Activated CD4-positive, alpha-beta memory T cell treated with anti-CD3 and anti-CD28 coated beads for 36 hours (primary cell): ENCODE measurements around the gene CNTLN. TPM values are rescaled to one million over a fixed set of nuclear protein-coding genes. Genes with fewer than 3 reads are reported as not detected.
A peak's percentile ranks its signal among the peaks of the same experiment; 100 is the strongest.
"Not testable (repeated sequence)": the region's sequence is repeated elsewhere in the genome, so short reads cannot be mapped to it uniquely, and the experiment has no call there.

Experiments used
- CTCF ChIA-PET: fragments of 350-600 bp; sonication (Branson Sonifier 250); formaldehyde crosslinking; loops from one replicate; lab custom pipeline; 2021; ENCODE audit warnings: antibody characterized with exemption, inconsistent platforms; lab: Charles Lee
- POLR2A ChIA-PET: fragments of 350-600 bp; sonication (Branson Sonifier 250); formaldehyde crosslinking; loops from one replicate; lab custom pipeline; 2021; ENCODE audit warnings: antibody characterized with exemption; lab: Charles Lee
- DNase-seq: peaks from one replicate; pipeline ENCODE4 v3.0.0-alpha.2; 2020
- H3K27ac Mint-ChIP-seq: one replicate; pipeline ENCODE4 v1.8.0; 2021; ENCODE audit warnings: mixed read lengths
- H3K27me3 Mint-ChIP-seq: one replicate; pipeline ENCODE4 v1.8.0; 2021; ENCODE audit warnings: mixed read lengths
- H3K36me3 Mint-ChIP-seq: one replicate; pipeline ENCODE4 v1.8.0; 2021; ENCODE audit warnings: mixed read lengths
- H3K4me1 Mint-ChIP-seq: one replicate; pipeline ENCODE4 v1.8.0; 2021; ENCODE audit warnings: low read depth, mixed read lengths
- H3K4me3 Mint-ChIP-seq: one replicate; pipeline ENCODE4 v1.8.0; 2021; ENCODE audit warnings: mild to moderate bottlenecking, mixed read lengths
- H3K9me3 Mint-ChIP-seq: one replicate; pipeline ENCODE4 v1.8.0; 2021; ENCODE audit warnings: mixed read lengths
- intact Hi-C: fragments of 100-400 bp; cut with micrococcal nuclease; formaldehyde crosslinking; loops from one replicate; pipeline ENCODE4 v1.15.1; 2023
- total RNA-seq, 2 experiments: library from RNA; stranded (reverse); gene quantifications; one replicate each; pipeline ENCODE4 v1.2.3, GENCODE V29; 2021

Gene CNTLN
- total RNA-seq, 2 experiments from 2014 or later: 0.27 to 0.36 TPM

- intact Hi-C loops: no loop called here
- Mint-ChIP-seq H3K4me3 (no peak overlapping the region), H3K4me1 (no peaks in the 10 kb centered on the region), H3K9me3 (peaks cover 12% of the 10 kb centered on the region), H3K36me3 (no peaks in the 10 kb centered on the region), H3K27me3 (no peaks in the 10 kb centered on the region), H3K27ac (no peak overlapping the region)
- DNase-seq: no peak
- CTCF ChIA-PET: no interaction called here
- POLR2A ChIA-PET: no interaction called here
Observed at GRCh38 chr9:17436854-17437253, 302.0 kb downstream of the CNTLN start.

GRCh38 chr9:17437813-17438212 is 303.0 kb downstream of the CNTLN start:
- H3K36me3 Mint-ChIP-seq: no peaks in the 10 kb centered on the region
- CTCF ChIA-PET: no interaction called here
- intact Hi-C loops: no loop called here

GRCh38 chr9:17445126-17445525 is 310.3 kb downstream of the CNTLN start:
- H3K27me3 Mint-ChIP-seq, H3K27ac Mint-ChIP-seq, H3K4me1 Mint-ChIP-seq, CTCF ChIA-PET, H3K36me3 Mint-ChIP-seq, intact Hi-C loops, H3K4me3 Mint-ChIP-seq, POLR2A ChIA-PET, DNase-seq: not testable (repeated sequence)
- peaks cover 20% of the 10 kb centered on the region for H3K9me3 Mint-ChIP-seq

More at GRCh38 chr9:17437813-17438212, 303.0 kb downstream of the CNTLN start:
- POLR2A ChIA-PET: no interaction called here
- Mint-ChIP-seq H3K27ac (no peak overlapping the region), H3K4me3 (no peak overlapping the region), H3K9me3 (peaks cover 14% of the 10 kb centered on the region), H3K4me1 (no peaks in the 10 kb centered on the region), H3K27me3 (no peaks in the 10 kb centered on the region)
- no peak for DNase-seq

GRCh38 chr9:17453751-17454150 is 318.9 kb downstream of the CNTLN start:
- no peak for DNase-seq
- no peak overlapping the region for H3K27ac Mint-ChIP-seq
- intact Hi-C loops: no loop called here
- no peaks in the 10 kb centered on the region for H3K4me1 Mint-ChIP-seq
- H3K4me3 Mint-ChIP-seq: no peak overlapping the region
- ChIA-PET POLR2A (no interaction called here), CTCF (no interaction called here)
- H3K9me3 Mint-ChIP-seq: peaks cover 4% of the 10 kb centered on the region
- no peaks in the 10 kb centered on the region for H3K36me3 Mint-ChIP-seq
- no peaks in the 10 kb centered on the region for H3K27me3 Mint-ChIP-seq

GRCh38 chr9:17462869-17463464 is 328.1 kb downstream of the CNTLN start:
- ChIA-PET CTCF (interaction anchor here (0.7 to 1.5 kb wide), 7 partner anchors 8 to 1562 kb away, joined by 3 to 16 read pairs (median 3); no protein-coding TSS in a partner anchor), POLR2A (no interaction called here)
- Mint-ChIP-seq H3K27me3 (no peaks in the 10 kb centered on the region), H3K9me3 (no peaks in the 10 kb centered on the region), H3K4me3 (no peak overlapping the region), H3K4me1 (no peaks in the 10 kb centered on the region), H3K36me3 (no peaks in the 10 kb centered on the region), H3K27ac (no peak overlapping the region)
- intact Hi-C loops: loop anchor here (1.0 to 5.0 kb wide), 3 partner anchors 347 to 1271 kb away; no protein-coding TSS in a partner anchor
- peak; percentile 9 for DNase-seq

- no peak overlapping the region for H3K4me3 Mint-ChIP-seq
- intact Hi-C loops: no loop called here
- no peaks in the 10 kb centered on the region for H3K36me3 Mint-ChIP-seq
- ChIA-PET CTCF (interaction anchor here (0.6 to 1.0 kb wide), 3 partner anchors 7 to 407 kb away, joined by 3 read pairs; no protein-coding TSS in a partner anchor), POLR2A (no interaction called here)
- no peaks in the 10 kb centered on the region for H3K27me3 Mint-ChIP-seq
- DNase-seq: no peak
- H3K27ac Mint-ChIP-seq: no peak overlapping the region
- H3K9me3 Mint-ChIP-seq: no peaks in the 10 kb centered on the region
- no peaks in the 10 kb centered on the region for H3K4me1 Mint-ChIP-seq
Observed at GRCh38 chr9:17470036-17470813, 335.4 kb downstream of the CNTLN start.

GRCh38 chr9:17472126-17472525 is 337.3 kb downstream of the CNTLN start:
- POLR2A ChIA-PET: no interaction called here
- Mint-ChIP-seq H3K27ac (no peak overlapping the region), H3K9me3 (no peaks in the 10 kb centered on the region), H3K27me3 (no peaks in the 10 kb centered on the region), H3K4me3 (no peak overlapping the region), H3K4me1 (no peaks in the 10 kb centered on the region), H3K36me3 (no peaks in the 10 kb centered on the region)
- intact Hi-C loops: no loop called here
- no peak for DNase-seq
- CTCF ChIA-PET: no interaction called here

GRCh38 chr9:17476401-17476800 is 341.6 kb downstream of the CNTLN start:
- CTCF ChIA-PET: interaction anchor here (0.6 kb wide), 1 partner anchor 14 kb away, joined by 3 read pairs; no protein-coding TSS in a partner anchor
- POLR2A ChIA-PET: no interaction called here
- Mint-ChIP-seq H3K27ac (no peak overlapping the region), H3K4me1 (no peaks in the 10 kb centered on the region), H3K9me3 (no peaks in the 10 kb centered on the region), H3K36me3 (no peaks in the 10 kb centered on the region), H3K27me3 (no peaks in the 10 kb centered on the region), H3K4me3 (no peak overlapping the region)
- DNase-seq: no peak
- intact Hi-C loops: no loop called here

GRCh38 chr9:17477816-17478215 is 343.0 kb downstream of the CNTLN start:
- no peak for DNase-seq
- no peaks in the 10 kb centered on the region for H3K4me1 Mint-ChIP-seq
- H3K4me3 Mint-ChIP-seq: no peak overlapping the region
- H3K27ac Mint-ChIP-seq: no peak overlapping the region
- CTCF ChIA-PET: no interaction called here
- POLR2A ChIA-PET: no interaction called here
- intact Hi-C loops: no loop called here
- no peaks in the 10 kb centered on the region for H3K27me3 Mint-ChIP-seq
- no peaks in the 10 kb centered on the region for H3K9me3 Mint-ChIP-seq
- H3K36me3 Mint-ChIP-seq: no peaks in the 10 kb centered on the region

GRCh38 chr9:17480966-17481365 is 346.1 kb downstream of the CNTLN start:
- H3K4me3 Mint-ChIP-seq: no peak overlapping the region
- no peak overlapping the region for H3K27ac Mint-ChIP-seq
- POLR2A ChIA-PET: no interaction called here
- no peaks in the 10 kb centered on the region for H3K36me3 Mint-ChIP-seq
- H3K27me3 Mint-ChIP-seq: no peaks in the 10 kb centered on the region
- CTCF ChIA-PET: no interaction called here
- DNase-seq: no peak
- intact Hi-C loops: no loop called here
- no peaks in the 10 kb centered on the region for H3K4me1 Mint-ChIP-seq
- no peaks in the 10 kb centered on the region for H3K9me3 Mint-ChIP-seq

GRCh38 chr9:17481565-17481964 is 346.7 kb downstream of the CNTLN start:
- H3K36me3 Mint-ChIP-seq: no peaks in the 10 kb centered on the region
- intact Hi-C loops: no loop called here
- CTCF ChIA-PET: no interaction called here

GRCh38 chr9:17484906-17485305 is 350.1 kb downstream of the CNTLN start:
- Mint-ChIP-seq H3K27ac (no peak overlapping the region), H3K9me3 (no peaks in the 10 kb centered on the region), H3K4me3 (no peak overlapping the region), H3K36me3 (no peaks in the 10 kb centered on the region), H3K27me3 (no peaks in the 10 kb centered on the region), H3K4me1 (no peaks in the 10 kb centered on the region)
- DNase-seq: no peak
- intact Hi-C loops: no loop called here
- ChIA-PET CTCF (no interaction called here), POLR2A (no interaction called here)

More at GRCh38 chr9:17481565-17481964, 346.7 kb downstream of the CNTLN start:
- H3K27me3 Mint-ChIP-seq: no peaks in the 10 kb centered on the region
- H3K9me3 Mint-ChIP-seq: no peaks in the 10 kb centered on the region
- no peak overlapping the region for H3K4me3 Mint-ChIP-seq
- POLR2A ChIA-PET: no interaction called here
- H3K27ac Mint-ChIP-seq: no peak overlapping the region
- H3K4me1 Mint-ChIP-seq: no peaks in the 10 kb centered on the region
- DNase-seq: no peak
